HepG2 (cell line): ENCODE results near the gene CDYL2. TPM values are rescaled to one million over a fixed set of nuclear protein-coding genes. Genes with fewer than 3 reads are reported as not detected.

Experiments used
- ATAC-seq: fragments of 200-7000 bp; cut with Tn5 transposase; 3 replicates; pipeline ENCODE4 v1.9.1; 2020; ENCODE audit warnings: mild to moderate bottlenecking, moderate library complexity
- BruUV-seq: library from RNA; stranded (reverse); fragments of 400-500 nt; replicated peaks from 2 replicates; lab custom pipeline; 2021; lab: Mats Ljungman, UMichigan
- CTCF ChIA-PET: fragments of 300-600 bp; formaldehyde crosslinking; extraction: SDS; loops from one replicate; lab custom pipeline; 2021; ENCODE audit warnings: low total read pairs, inconsistent platforms, low intra/inter-chr PET ratio; lab: Yijun Ruan, JAX
- POLR2A ChIA-PET: fragments of 350-600 bp; sonication (Branson Sonifier 250); formaldehyde crosslinking; loops from one replicate; lab custom pipeline; 2020; ENCODE audit warnings: antibody characterized with exemption, inconsistent platforms; lab: Yijun Ruan, JAX
- DNase-seq: peaks from one replicate; pipeline ENCODE4 v3.0.0-alpha.2; 2015; ENCODE audit warnings: low spot score
- FAIRE-seq: peaks from 3 replicates; lab custom pipeline; 2011; peaks lifted over from hg19 to GRCh38; lab: Jason Lieb, UNC
- H2AFZ ChIP-seq: one replicate; pipeline ENCODE4 v1.6.1; 2011; ENCODE audit warnings: low read length, inconsistent platforms
- H3K27ac ChIP-seq: fragments of 300-600 bp; 3 replicates; pipeline ENCODE4 v1.8.0; 2011; ENCODE audit warnings: mixed run types, mild to moderate bottlenecking, mixed read lengths, low read length, inconsistent platforms; ENCODE audit not compliant: insufficient read depth; ENCODE audit errors: extremely low read length
- H3K27me3 ChIP-seq, 2 experiments: fragments of 200-600 bp in 1 of 2; 2 replicates in 1 of 2; 3 replicates in 1 of 2; pipeline versions ENCODE4 v1.6.0 to v1.8.0; 2011; ENCODE audit warnings: low read length in 2 of 2, mild to moderate bottlenecking in 2 of 2, moderate library complexity in 2 of 2, inconsistent platforms in 1 of 2; ENCODE audit not compliant: insufficient read depth in 2 of 2, control insufficient read depth in 1 of 2
- H3K36me3 ChIP-seq, 2 experiments: fragments of 200-600 bp in 1 of 2; replicated peaks in 1 of 2; 2 replicates in 1 of 2; 3 replicates in 1 of 2; pipeline versions ENCODE4 v1.5.1 to v1.8.0; 2011; ENCODE audit warnings: low read length in 2 of 2, inconsistent platforms in 1 of 2; ENCODE audit not compliant: insufficient read depth in 2 of 2, control insufficient read depth in 1 of 2
- H3K4me1 ChIP-seq: 2 replicates; pipeline ENCODE4 v1.5.1; 2012; ENCODE audit warnings: low read length, inconsistent platforms; ENCODE audit not compliant: insufficient read depth
- H3K4me2 ChIP-seq: 2 replicates; pipeline ENCODE4 v1.6.0; 2011; ENCODE audit warnings: low read depth, low read length, inconsistent platforms
- H3K4me3 ChIP-seq, 3 experiments: fragments of 200-600 bp in 1 of 3; sonication (generic), shearing (Covaris generic) in 1 of 3; replicated peaks in 1 of 3; 2 replicates each; pipeline ENCODE4 v1.5.1; 2011 to 2016; ENCODE audit warnings: low read length in 3 of 3, inconsistent platforms in 2 of 3, low read depth in 2 of 3, mild to moderate bottlenecking in 2 of 3, control low read depth in 1 of 3, mixed read lengths in 1 of 3; ENCODE audit not compliant: insufficient read depth in 1 of 3
- H3K79me2 ChIP-seq: one replicate; pipeline ENCODE4 v1.6.1; 2011; ENCODE audit warnings: low read length, inconsistent platforms; ENCODE audit not compliant: insufficient read depth
- H3K9ac ChIP-seq: 2 replicates; pipeline ENCODE4 v1.6.0; 2011; ENCODE audit warnings: mild to moderate bottlenecking, low read depth, low read length, inconsistent platforms; ENCODE audit not compliant: insufficient read depth
- H3K9me3 ChIP-seq: 2 replicates; pipeline ENCODE4 v1.5.1; 2012; ENCODE audit warnings: mild to moderate bottlenecking, low read length
- H4K20me1 ChIP-seq: 2 replicates; pipeline ENCODE4 v1.6.0; 2011; ENCODE audit warnings: inconsistent platforms, mild to moderate bottlenecking, low read length, moderate library complexity; ENCODE audit not compliant: insufficient read depth
- NFIC ChIP-seq: IDR thresholded peaks from 2 replicates; pipeline ENCODE4 v1.6.1; 2012; ENCODE audit warnings: mild to moderate bottlenecking, low read length, inconsistent platforms
- TOE1 ChIP-seq: sonication (generic); formaldehyde crosslinking; IDR thresholded peaks from 2 replicates; pipeline ENCODE4 v1.4.0; 2020; ENCODE audit warnings: mild to moderate bottlenecking, missing genetic modification reagents
- ZNF737 ChIP-seq: sonication (generic); formaldehyde crosslinking; IDR thresholded peaks from 2 replicates; pipeline ENCODE4 v1.5.0; 2020; ENCODE audit warnings: missing genetic modification reagents, mild to moderate bottlenecking, borderline replicate concordance
- ZNF83 ChIP-seq: sonication (generic); formaldehyde crosslinking; IDR thresholded peaks from 2 replicates; pipeline ENCODE4 v1.4.0; 2020; ENCODE audit warnings: missing genetic modification reagents, mild to moderate bottlenecking, borderline replicate concordance
- WGBS: methylation state at CpG from one replicate; pipeline ENCODE4 v1.1.6; 2017; ENCODE audit warnings: low lambda C conversion rate; 5-methylcytosine and 5-hydroxymethylcytosine counted together
- in situ Hi-C: cut with HindIII; loops from 2 replicates; pipeline ENCODE4 v1.10.0; 2017; ENCODE audit warnings: low pct_unique_long_range_greater_than_20kb; ENCODE audit not compliant: extremely low pct_ligation_motif_present
- intact Hi-C: fragments of 100-400 bp; cut with micrococcal nuclease; formaldehyde crosslinking; loops from one replicate; pipeline ENCODE4 v1.10.0; 2022; ENCODE audit not compliant: unreplicated experiment
- polyA plus RNA-seq, 8 experiments: library from polyadenylated mRNA; depleted of rRNA in 3 of 8; stranded (reverse) in 7 of 8; unstranded in 1 of 8; fragments of >200 nt; fragmentation: Illumina TruSeq in 4 of 8; extraction: Trizol in 4 of 8; gene quantifications; 2 replicates each; pipeline versions ENCODE4 v1.2.1 to v1.2.3, GENCODE V29; 2011 to 2016; ENCODE audit warnings: low read depth in 4 of 8, missing spikeins in 1 of 8, mixed read lengths in 1 of 8; ENCODE audit not compliant: insufficient read depth in 1 of 8
- total RNA-seq, 5 experiments: library from RNA; depleted of rRNA; stranded (reverse); fragments of >200 nt; fragmentation: Illumina TruSeq; extraction: Trizol; gene quantifications; 2 replicates each; pipeline ENCODE4 v1.2.3, GENCODE V29; 2016; ENCODE audit warnings: low read depth in 1 of 5
- TF ChIP-seq, protein P1 (sequence below): sonication (generic); formaldehyde crosslinking; IDR thresholded peaks from 2 replicates; pipeline ENCODE4 v1.4.0; 2020; ENCODE audit warnings: missing genetic modification reagents
- TF ChIP-seq, protein P2 (sequence below): sonication (generic); formaldehyde crosslinking; conservative IDR thresholded peaks from 2 replicates; pipeline ENCODE4 v1.8.0; 2022; ENCODE audit warnings: low read depth, missing genetic modification reagents

CDYL2 gene
- total and polyA plus RNA-seq, 2 of the 13 experiments (the other 11 are each of a cell fraction or from before 2014, with no cell fraction given), result 0.07 to 0.35 TPM

DNA sequence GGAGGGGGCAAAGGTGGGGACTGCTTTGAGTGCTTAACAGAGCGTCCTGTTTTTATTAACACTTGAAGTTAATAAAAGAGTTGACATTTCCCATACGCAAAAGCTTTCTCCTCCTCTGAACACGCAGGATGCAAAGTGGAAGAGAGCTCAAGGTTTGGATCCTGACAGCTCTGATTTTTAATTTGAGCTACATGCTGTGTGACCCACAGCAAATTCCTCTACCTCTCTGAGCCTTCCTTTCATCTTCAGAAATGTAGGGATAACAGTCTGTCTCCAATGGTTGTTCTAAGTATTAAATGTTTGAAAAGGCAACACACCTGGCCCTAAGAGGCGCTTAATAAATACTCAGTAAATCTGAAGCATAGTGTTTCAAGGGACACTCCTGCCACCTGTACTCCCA, 93.0 kb downstream of the CDYL2 start:
- Histone ChIP-seq H3K4me1 (no peaks in the 10 kb centered on the region), H3K9ac (no peak overlapping the region), H3K27me3 (no peaks in the 10 kb centered on the region), H3K4me3 (no peak overlapping the region), H4K20me1 (no peaks in the 10 kb centered on the region), H3K4me2 (no peak overlapping the region), H2AFZ (no peak overlapping the region), H3K27ac (no peak overlapping the region), H3K36me3 (no peaks in the 10 kb centered on the region), H3K9me3 (peaks cover 9% of the 10 kb centered on the region; the same call in 1 of the 2 replicates), H3K79me2 (no peaks in the 10 kb centered on the region)
- BruUV-seq, result no TSS peak
- intact Hi-C loops, result no loop called here
- FAIRE-seq (no peak), ATAC-seq (no peak), DNase-seq (no peak)
- CTCF ChIA-PET, result no interaction called here
- 56% methylated on average over 4 of the region's 4 CpGs for WGBS
- POLR2A ChIA-PET, result no interaction called here
- in situ Hi-C loops, result no loop called here
- no peak for TF ChIP-seq NFIC
- TF ChIP-seq, protein P1, sequence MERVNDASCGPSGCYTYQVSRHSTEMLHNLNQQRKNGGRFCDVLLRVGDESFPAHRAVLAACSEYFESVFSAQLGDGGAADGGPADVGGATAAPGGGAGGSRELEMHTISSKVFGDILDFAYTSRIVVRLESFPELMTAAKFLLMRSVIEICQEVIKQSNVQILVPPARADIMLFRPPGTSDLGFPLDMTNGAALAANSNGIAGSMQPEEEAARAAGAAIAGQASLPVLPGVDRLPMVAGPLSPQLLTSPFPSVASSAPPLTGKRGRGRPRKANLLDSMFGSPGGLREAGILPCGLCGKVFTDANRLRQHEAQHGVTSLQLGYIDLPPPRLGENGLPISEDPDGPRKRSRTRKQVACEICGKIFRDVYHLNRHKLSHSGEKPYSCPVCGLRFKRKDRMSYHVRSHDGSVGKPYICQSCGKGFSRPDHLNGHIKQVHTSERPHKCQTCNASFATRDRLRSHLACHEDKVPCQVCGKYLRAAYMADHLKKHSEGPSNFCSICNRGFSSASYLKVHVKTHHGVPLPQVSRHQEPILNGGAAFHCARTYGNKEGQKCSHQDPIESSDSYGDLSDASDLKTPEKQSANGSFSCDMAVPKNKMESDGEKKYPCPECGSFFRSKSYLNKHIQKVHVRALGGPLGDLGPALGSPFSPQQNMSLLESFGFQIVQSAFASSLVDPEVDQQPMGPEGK (CRISPR knock-in tag), result no peak
- TF ChIP-seq, protein P2, sequence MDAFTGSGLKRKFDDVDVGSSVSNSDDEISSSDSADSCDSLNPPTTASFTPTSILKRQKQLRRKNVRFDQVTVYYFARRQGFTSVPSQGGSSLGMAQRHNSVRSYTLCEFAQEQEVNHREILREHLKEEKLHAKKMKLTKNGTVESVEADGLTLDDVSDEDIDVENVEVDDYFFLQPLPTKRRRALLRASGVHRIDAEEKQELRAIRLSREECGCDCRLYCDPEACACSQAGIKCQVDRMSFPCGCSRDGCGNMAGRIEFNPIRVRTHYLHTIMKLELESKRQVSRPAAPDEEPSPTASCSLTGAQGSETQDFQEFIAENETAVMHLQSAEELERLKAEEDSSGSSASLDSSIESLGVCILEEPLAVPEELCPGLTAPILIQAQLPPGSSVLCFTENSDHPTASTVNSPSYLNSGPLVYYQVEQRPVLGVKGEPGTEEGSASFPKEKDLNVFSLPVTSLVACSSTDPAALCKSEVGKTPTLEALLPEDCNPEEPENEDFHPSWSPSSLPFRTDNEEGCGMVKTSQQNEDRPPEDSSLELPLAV (CRISPR knock-in tag), result no peak
- no peak for TF ChIP-seq ZNF83 (CRISPR knock-in tag)
- TF ChIP-seq TOE1 (CRISPR knock-in tag), result no peak
- no peak for TF ChIP-seq ZNF737 (CRISPR knock-in tag)
